Mononuclear cell (primary cell): Measurements from ENCODE around the gene NDUFS4. TPM values are rescaled to one million over a fixed set of nuclear protein-coding genes. Genes with fewer than 3 reads are reported as not detected.

ENCODE experiments used
- total RNA-seq: library from RNA; depleted of rRNA; stranded (reverse); fragments of >200 nt; gene quantifications from one replicate; pipeline ENCODE4 v1.2.3, GENCODE V29; 2012

Gene NDUFS4
- total RNA-seq, 1 donor, result 28.7 TPM

Other genes with a start within 250 kb of the NDUFS4 start
- gene FST, start 80.0 kb upstream of the NDUFS4 start, total RNA-seq, result 0.84 TPM